Pancreas (tissue), 10 donors: Measurements from ENCODE around the gene HYAL2. TPM values are rescaled to one million over a fixed set of nuclear protein-coding genes. Genes with fewer than 3 reads are reported as not detected.
A peak's percentile ranks its signal among the peaks of the same experiment; 100 is the strongest.

Experiments
- ATAC-seq, 4 donors: fragments of 200-7000 bp; cut with Tn5 transposase; one replicate each; pipeline versions ENCODE4 v1.8.0 to v1.9.1; 2020; ENCODE audit warnings: mild to moderate bottlenecking in 4 of 4, moderate library complexity in 4 of 4
- DNase-seq, 6 donors: peaks; one replicate each; pipeline ENCODE4 v3.0.0-alpha.2; 2020
- FAIRE-seq: peaks from 2 replicates; lab custom pipeline; 2012; peaks lifted over from hg19 to GRCh38; lab: Jason Lieb, UNC
- H3K27ac ChIP-seq, 4 donors: fragments of 200-600 bp; sonication (generic); 1 replicate in 3 of 4; 2 replicates in 1 of 4; pipeline versions ENCODE4 v1.5.0 to v1.8.0; 2020
- H3K27me3 ChIP-seq, 4 donors: fragments of 200-600 bp; one replicate each; pipeline ENCODE4 v1.8.0; 2021
- H3K36me3 ChIP-seq, 3 donors: fragments of 200-600 bp; sonication (generic) in 1 of 3; one replicate each; pipeline versions ENCODE4 v1.5.0 to v1.8.0; 2020 to 2021
- H3K4me1 ChIP-seq, 3 donors: fragments of 200-600 bp; one replicate each; pipeline ENCODE4 v1.8.0; 2021
- H3K4me3 ChIP-seq, 4 donors: fragments of 200-600 bp; sonication (generic) in 2 of 4; one replicate each; pipeline versions ENCODE4 v1.5.0 to v1.8.0; 2020 to 2021
- H3K9me3 ChIP-seq, 4 donors: fragments of 200-600 bp; one replicate each; pipeline ENCODE4 v1.8.0; 2021
- CTCF ChIP-seq, 4 donors: fragments of 200-600 bp; sonication (generic) in 3 of 4; IDR thresholded peaks; one replicate each; pipeline versions ENCODE4 v1.5.0 to v1.8.0; 2021; ENCODE audit warnings: antibody characterized with exemption in 4 of 4
- whole genome bisulfite sequencing, 2 donors: extraction: QIAGEN DNeasy Blood & Tissue Kit; methylation state at CpG; one replicate each; pipeline ENCODE4 v1.1.7; 2013; 5-methylcytosine and 5-hydroxymethylcytosine counted together
- intact Hi-C, 3 donors: fragments of 100-400 bp; cut with DNase I; formaldehyde crosslinking; loops; one replicate each; pipeline versions ENCODE4 v1.11.1 to v1.14.2; 2022
- polyA plus RNA-seq, 2 donors: library from polyadenylated mRNA; stranded (reverse); fragments of 200-250 nt; gene quantifications; one replicate each; pipeline ENCODE4 v1.2.3, GENCODE V29; 2013
- total RNA-seq, 6 donors: library from RNA; stranded (reverse); fragmentation: NEBNext Ultra II Directional in 4 of 6; extraction: Animal tissue kit (Norgen Biotek cat#: 25700) in 4 of 6; gene quantifications; one replicate each; pipeline versions ENCODE4 v1.2.1 to v1.2.4, GENCODE V29; 2021 to 2023
- donor health status: healthy with polysubstance abuse.
- donor health status: DM: no; HTN: no; CAD: no; lungs with moderate emphysema.
- donor health status: DM: no; HTN: no; CAD: no.
- donor health status: control.
- donor health status: control.
- donor health status: Bipolar disorder and iron deficiency.
- donor health status: DM: yes; HTN: yes; CAD: no.
- donor health status: DM: no; HTN: no; CAD: no.
- donor health status: DM: no; HTN: no; CAD: no.
- donor health status: DM: yes; HTN: yes; CAD: no.

The HYAL2 gene
- total and polyA plus RNA-seq, 8 donors = 6.3 to 39.5 (median 14.3) TPM

- intact Hi-C loops = loop anchor here in 1 of 3 donors (10.0 kb wide), 1 partner anchor 70 kb away; no protein-coding TSS in a partner anchor
- H3K4me3 ChIP-seq = no peak overlapping the region
- no peak for FAIRE-seq
- no peaks in the 10 kb centered on the region for H3K9me3 ChIP-seq
- H3K27me3 ChIP-seq = no peaks in the 10 kb centered on the region
- peaks cover 12 to 28% (median 21%) of the 10 kb centered on the region in 3 donors for H3K4me1 ChIP-seq
- H3K27ac ChIP-seq = no peak overlapping the region
- no peak for TF ChIP-seq CTCF (IDR thresholded peaks at IDR 0.05)
- WGBS, 2 donors = 80 to 82% methylated on average over 2 of the region's 2 CpGs
- peaks cover 0 to 11% (median 9%) of the 10 kb centered on the region in 3 donors for H3K36me3 ChIP-seq
- no peak for DNase-seq
- no peak for ATAC-seq
Measured at GRCh38 chr3:50325113-50325480, 2.6 kb upstream of the HYAL2 start.

- H3K9me3 ChIP-seq = no peaks in the 10 kb centered on the region
- no peak for FAIRE-seq
Measured at GRCh38 chr3:50324351-50325112, 2.0 kb upstream of the HYAL2 start.

GRCh38 chr3:50323614-50324199, 1.2 kb upstream of the HYAL2 start:
- no peak for ATAC-seq
- no peak for FAIRE-seq
- intact Hi-C loops = loop anchor here in 1 of 3 donors (10.0 kb wide), 1 partner anchor 69 kb away; no protein-coding TSS in a partner anchor
- no peak for TF ChIP-seq CTCF (IDR thresholded peaks at IDR 0.05)
- DNase-seq = peak in 2 of 6 donors; percentile 26 to 55
- H3K36me3 ChIP-seq = peaks cover 0 to 8% (median 0%) of the 10 kb centered on the region in 3 donors
- peaks cover 13 to 31% (median 25%) of the 10 kb centered on the region in 3 donors for H3K4me1 ChIP-seq
- 66 to 85% methylated on average over 5 of the region's 5 CpGs for whole genome bisulfite sequencing, 2 donors
- no peaks in the 10 kb centered on the region for H3K9me3 ChIP-seq
- peak overlapping the region in 3 of 4 donors; percentile 14 to 31 (median 30) for H3K27ac ChIP-seq
- no peak overlapping the region for H3K4me3 ChIP-seq
- H3K27me3 ChIP-seq = no peaks in the 10 kb centered on the region

More at GRCh38 chr3:50324351-50325112, 2.0 kb upstream of the HYAL2 start:
- TF ChIP-seq CTCF (IDR thresholded peaks at IDR 0.05) = peak; percentile 51 to 73 (median 66)
- 40 to 46% methylated on average over 4 of the region's 4 CpGs for WGBS, 2 donors
- peak overlapping the region; percentile 5 to 31 (median 13) for H3K27ac ChIP-seq
- H3K27me3 ChIP-seq = no peaks in the 10 kb centered on the region
- intact Hi-C loops = loop anchor here in 1 of 3 donors (10.0 kb wide), 1 partner anchor 70 kb away; no protein-coding TSS in a partner anchor
- DNase-seq (peak in 4 of 6 donors; percentile 71 to 85 (median 79)), ATAC-seq (no peak)
- no peak overlapping the region for H3K4me3 ChIP-seq
- peaks cover 13 to 30% (median 27%) of the 10 kb centered on the region in 3 donors for H3K4me1 ChIP-seq
- peaks cover 0 to 8% (median 3%) of the 10 kb centered on the region in 3 donors for H3K36me3 ChIP-seq

GRCh38 chr3:50323092-50323600, 601 bp upstream of the HYAL2 start:
- H3K27ac ChIP-seq = peak overlapping the region in 3 of 4 donors; percentile 88 to 96 (median 95)
- no peak for ATAC-seq
- intact Hi-C loops = loop anchor here in 1 of 3 donors (10.0 kb wide), 1 partner anchor 68 kb away; no protein-coding TSS in a partner anchor

More at GRCh38 chr3:50323092-50323600, 601 bp upstream of the HYAL2 start:
- Histone ChIP-seq H3K36me3 (peaks cover 0 to 8% (median 0%) of the 10 kb centered on the region in 3 donors), H3K4me1 (peaks cover 13 to 29% (median 22%) of the 10 kb centered on the region in 3 donors), H3K27me3 (no peaks in the 10 kb centered on the region), H3K9me3 (no peaks in the 10 kb centered on the region), H3K4me3 (no peak overlapping the region)
- WGBS, 2 donors = 43 to 46% methylated on average over 4 of the region's 4 CpGs
- FAIRE-seq (no peak), DNase-seq (peak in 1 of 6 donors; percentile 25)
- TF ChIP-seq CTCF (IDR thresholded peaks at IDR 0.05) = no peak
